BE2C (cell line): Measurements from ENCODE around the gene SMARCB1.

Experiments used
- DNase-seq: peaks from one replicate; pipeline ENCODE4 v3.0.0-alpha.2; 2020
- H3K27me3 ChIP-seq: fragments of 250-450 bp; sonication (Bioruptor Pico); 2 replicates; pipeline ENCODE4 v1.5.1; 2020; ENCODE audit warnings: mild to moderate bottlenecking
- H3K36me3 ChIP-seq: fragments of 250-450 bp; sonication (Bioruptor Pico); 2 replicates; pipeline ENCODE4 v1.5.1; 2020; ENCODE audit warnings: mild to moderate bottlenecking
- H3K4me1 ChIP-seq: fragments of 250-450 bp; sonication (Bioruptor Pico); 2 replicates; pipeline ENCODE4 v1.5.1; 2020
- H3K4me3 ChIP-seq: 2 replicates; pipeline ENCODE4 v1.5.1; 2011; ENCODE audit warnings: low read depth, low read length
- H3K9me3 ChIP-seq: fragments of 250-450 bp; sonication (Bioruptor Pico); 2 replicates; pipeline ENCODE4 v1.5.1; 2020
- CTCF ChIP-seq: IDR thresholded peaks from 2 replicates; pipeline ENCODE4 v1.5.1; 2012; ENCODE audit warnings: mild to moderate bottlenecking, low read depth, low read length

The SMARCB1 gene

DNA sequence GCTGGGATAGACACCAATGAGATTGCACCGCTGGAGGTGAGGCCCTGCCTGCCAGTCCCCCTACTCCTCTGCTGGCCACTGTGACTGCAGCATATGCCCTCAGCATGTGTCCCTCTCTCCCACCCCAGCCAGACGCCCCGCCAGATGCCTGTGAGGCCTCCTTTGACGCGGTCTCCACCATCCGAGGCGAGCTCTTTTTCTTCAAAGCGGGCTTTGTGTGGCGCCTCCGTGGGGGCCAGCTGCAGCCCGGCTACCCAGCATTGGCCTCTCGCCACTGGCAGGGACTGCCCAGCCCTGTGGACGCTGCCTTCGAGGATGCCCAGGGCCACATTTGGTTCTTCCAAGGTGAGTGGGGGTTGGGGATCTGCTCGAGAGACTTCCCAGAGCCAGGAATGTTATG, 5.7 kb upstream of the SMARCB1 start:
- TF ChIP-seq CTCF: no peak
- DNase-seq: no peak
- Histone ChIP-seq H3K9me3 (no peaks in the 10 kb centered on the region), H3K36me3 (no peaks in the 10 kb centered on the region), H3K4me1 (peaks cover 4% of the 10 kb centered on the region; the same call in 1 of the 2 replicates), H3K4me3 (no peak overlapping the region), H3K27me3 (no peaks in the 10 kb centered on the region)

DNA sequence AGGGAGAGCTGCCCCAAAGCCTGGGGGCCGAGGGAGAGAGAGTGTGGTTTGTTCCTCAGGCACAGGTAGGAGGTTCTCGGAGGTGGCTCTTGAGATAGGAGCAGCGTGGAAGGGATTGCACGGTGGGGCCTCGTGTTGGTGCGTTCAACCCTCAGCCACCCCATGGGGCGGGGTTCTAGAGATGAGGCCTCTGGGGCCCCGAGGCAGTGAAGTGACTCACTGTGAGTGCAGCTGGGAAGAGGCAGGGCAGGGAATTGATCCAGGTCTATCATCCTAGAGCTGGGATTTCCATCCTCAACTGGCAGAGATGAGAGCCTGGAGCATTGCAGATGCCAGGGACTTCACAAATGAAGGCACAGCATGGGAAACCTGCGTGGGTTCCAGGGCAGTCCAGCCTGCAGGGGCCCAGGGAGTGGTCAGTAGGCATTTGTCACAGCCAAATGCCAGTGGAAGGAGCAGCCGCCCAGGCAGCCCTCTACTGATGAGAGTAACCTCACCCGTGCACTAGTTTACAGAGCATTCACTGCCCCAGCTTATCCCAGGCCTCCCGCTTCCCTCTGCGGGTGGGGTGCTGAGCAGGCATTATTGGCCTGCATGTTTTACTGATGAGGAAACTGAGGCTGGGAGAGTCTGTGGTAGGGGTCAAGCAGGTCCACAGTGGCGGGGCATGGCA, 5.1 kb upstream of the SMARCB1 start:
- TF ChIP-seq CTCF: no peak
- H3K27me3 ChIP-seq: no peaks in the 10 kb centered on the region
- H3K9me3 ChIP-seq: no peaks in the 10 kb centered on the region
- no peak for DNase-seq
- no peaks in the 10 kb centered on the region for H3K36me3 ChIP-seq
- H3K4me3 ChIP-seq: no peak overlapping the region
- H3K4me1 ChIP-seq: peaks cover 7% of the 10 kb centered on the region

DNA sequence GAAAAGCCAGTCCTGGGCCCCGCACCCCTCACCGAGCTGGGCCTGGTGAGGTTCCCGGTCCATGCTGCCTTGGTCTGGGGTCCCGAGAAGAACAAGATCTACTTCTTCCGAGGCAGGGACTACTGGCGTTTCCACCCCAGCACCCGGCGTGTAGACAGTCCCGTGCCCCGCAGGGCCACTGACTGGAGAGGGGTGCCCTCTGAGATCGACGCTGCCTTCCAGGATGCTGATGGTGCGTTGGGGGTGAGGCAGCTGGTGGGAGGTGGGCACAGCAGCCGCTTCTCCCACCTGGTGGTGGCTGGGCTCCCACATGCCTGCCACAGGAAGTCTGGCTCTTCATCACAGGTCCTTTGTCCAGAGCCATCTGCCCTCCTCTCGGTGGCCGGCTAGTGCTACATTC, 4.5 kb upstream of the SMARCB1 start:
- Histone ChIP-seq H3K27me3 (no peaks in the 10 kb centered on the region), H3K4me3 (no peak overlapping the region), H3K36me3 (no peaks in the 10 kb centered on the region), H3K9me3 (no peaks in the 10 kb centered on the region), H3K4me1 (peaks cover 7% of the 10 kb centered on the region)
- no peak for TF ChIP-seq CTCF
- DNase-seq: no peak

DNA sequence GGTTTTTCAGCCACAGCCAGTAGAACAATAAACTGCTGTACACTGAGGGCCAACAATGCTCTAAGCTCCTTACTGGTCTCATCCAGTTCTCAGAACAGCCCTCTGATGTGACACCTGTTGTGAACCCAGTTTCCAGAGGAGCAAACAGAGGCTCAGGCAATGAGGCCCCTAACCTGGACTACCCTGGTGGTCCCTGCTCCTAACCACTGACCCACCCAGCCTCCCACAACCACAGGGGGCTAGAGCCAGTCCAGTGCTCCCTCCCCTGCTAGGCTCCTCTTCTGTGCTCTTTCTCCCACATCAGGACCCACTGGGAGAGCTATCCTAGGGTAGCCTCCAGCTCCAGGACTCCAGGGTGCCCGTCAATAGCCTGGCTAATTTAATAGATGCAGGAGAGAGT, 4.1 kb upstream of the SMARCB1 start:
- no peaks in the 10 kb centered on the region for H3K36me3 ChIP-seq
- no peaks in the 10 kb centered on the region for H3K9me3 ChIP-seq
- peaks cover 7% of the 10 kb centered on the region for H3K4me1 ChIP-seq
- no peak for DNase-seq
- TF ChIP-seq CTCF: no peak
- H3K4me3 ChIP-seq: no peak overlapping the region
- no peaks in the 10 kb centered on the region for H3K27me3 ChIP-seq

DNA sequence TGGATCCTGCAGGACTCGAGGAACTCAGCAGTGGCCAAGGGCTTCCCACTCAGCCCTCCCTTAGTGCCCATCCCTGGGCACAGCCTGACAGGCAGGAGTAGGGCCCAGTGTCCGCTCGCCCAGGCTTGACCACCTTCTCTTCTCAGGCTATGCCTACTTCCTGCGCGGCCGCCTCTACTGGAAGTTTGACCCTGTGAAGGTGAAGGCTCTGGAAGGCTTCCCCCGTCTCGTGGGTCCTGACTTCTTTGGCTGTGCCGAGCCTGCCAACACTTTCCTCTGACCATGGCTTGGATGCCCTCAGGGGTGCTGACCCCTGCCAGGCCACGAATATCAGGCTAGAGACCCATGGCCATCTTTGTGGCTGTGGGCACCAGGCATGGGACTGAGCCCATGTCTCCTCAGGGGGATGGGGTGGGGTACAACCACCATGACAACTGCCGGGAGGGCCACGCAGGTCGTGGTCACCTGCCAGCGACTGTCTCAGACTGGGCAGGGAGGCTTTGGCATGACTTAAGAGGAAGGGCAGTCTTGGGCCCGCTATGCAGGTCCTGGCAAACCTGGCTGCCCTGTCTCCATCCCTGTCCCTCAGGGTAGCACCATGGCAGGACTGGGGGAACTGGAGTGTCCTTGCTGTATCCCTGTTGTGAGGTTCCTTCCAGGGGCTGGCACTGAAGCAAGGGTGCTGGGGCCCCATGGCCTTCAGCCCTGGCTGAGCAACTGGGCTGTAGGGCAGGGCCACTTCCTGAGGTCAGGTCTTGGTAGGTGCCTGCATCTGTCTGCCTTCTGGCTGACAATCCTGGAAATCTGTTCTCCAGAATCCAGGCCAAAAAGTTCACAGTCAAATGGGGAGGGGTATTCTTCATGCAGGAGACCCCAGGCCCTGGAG, 3.3 kb upstream of the SMARCB1 start:
- Histone ChIP-seq H3K4me1 (peaks cover 7% of the 10 kb centered on the region), H3K9me3 (no peaks in the 10 kb centered on the region), H3K27me3 (no peaks in the 10 kb centered on the region), H3K36me3 (no peaks in the 10 kb centered on the region; the same call in 1 of the 2 replicates), H3K4me3 (no peak overlapping the region)
- DNase-seq: no peak
- TF ChIP-seq CTCF: no peak
